HepG2 (cell line): ENCODE results near the gene SMAP2. TPM values are rescaled to one million over a fixed set of nuclear protein-coding genes. Genes with fewer than 3 reads are reported as not detected.

Source experiments
- HMGXB4 ChIP-seq, 2 experiments: sonication (generic) in 1 of 2; formaldehyde crosslinking in 1 of 2; IDR thresholded peaks; 2 replicates each; pipeline versions ENCODE4 v1.4.0 to v1.6.1; 2018 to 2020; ENCODE audit warnings: missing genetic modification reagents in 2 of 2, borderline replicate concordance in 1 of 2, low read depth in 1 of 2, mild to moderate bottlenecking in 1 of 2, missing biosample characterization in 1 of 2
- PPARG ChIP-seq: conservative IDR thresholded peaks from 2 replicates; pipeline ENCODE4 v1.6.1; 2016; ENCODE audit warnings: missing biosample characterization, missing genetic modification reagents
- RCOR2 ChIP-seq: IDR thresholded peaks from 2 replicates; pipeline ENCODE4 v1.6.1; 2016; ENCODE audit warnings: missing biosample characterization, missing genetic modification reagents
- RNF2 ChIP-seq: fragments of 450-650 bp; conservative IDR thresholded peaks from 2 replicates; pipeline ENCODE4 v1.6.1; 2016; ENCODE audit warnings: low read depth
- XRCC5 ChIP-seq: fragments of 200-400 bp; formaldehyde crosslinking; optimal IDR thresholded peaks from 2 replicates; pipeline ENCODE3; 2017; ENCODE audit warnings: mild to moderate bottlenecking, low read length
- ZBTB40 ChIP-seq, 2 experiments: fragments of 450-650 bp in 1 of 2; sonication (generic) in 1 of 2; formaldehyde crosslinking in 1 of 2; IDR thresholded peaks; 2 replicates each; pipeline versions ENCODE4 v1.6.1 to v1.8.0; 2016 to 2022; ENCODE audit warnings: antibody characterized with exemption in 1 of 2, mild to moderate bottlenecking in 1 of 2, missing genetic modification reagents in 1 of 2
- ZNF276 ChIP-seq: sonication (generic); formaldehyde crosslinking; IDR thresholded peaks from 2 replicates; pipeline ENCODE4 v1.4.0; 2020; ENCODE audit warnings: mild to moderate bottlenecking, low read depth, missing genetic modification reagents
- ZSCAN5A ChIP-seq: sonication (generic); formaldehyde crosslinking; IDR thresholded peaks from 2 replicates; pipeline ENCODE4 v1.8.0; 2022; ENCODE audit warnings: mild to moderate bottlenecking, missing genetic modification reagents, borderline replicate concordance
- polyA plus RNA-seq, 8 experiments: library from polyadenylated mRNA; depleted of rRNA in 3 of 8; stranded (reverse) in 7 of 8; unstranded in 1 of 8; fragments of >200 nt; fragmentation: Illumina TruSeq in 4 of 8; extraction: Trizol in 4 of 8; gene quantifications; 2 replicates each; pipeline versions ENCODE4 v1.2.1 to v1.2.3, GENCODE V29; 2011 to 2016; ENCODE audit warnings: low read depth in 4 of 8, missing spikeins in 1 of 8, mixed read lengths in 1 of 8; ENCODE audit not compliant: insufficient read depth in 1 of 8
- total RNA-seq, 5 experiments: library from RNA; depleted of rRNA; stranded (reverse); fragments of >200 nt; fragmentation: Illumina TruSeq; extraction: Trizol; gene quantifications; 2 replicates each; pipeline ENCODE4 v1.2.3, GENCODE V29; 2016; ENCODE audit warnings: low read depth in 1 of 5

The SMAP2 gene
- total and polyA plus RNA-seq, 2 of the 13 experiments (the other 11 are each of a cell fraction or from before 2014, with no cell fraction given): 19.0 to 22.3 TPM

- TF ChIP-seq ZSCAN5A (CRISPR knock-in tag) (no peak), RNF2 (no peak), RCOR2 (CRISPR knock-in tag) (peak; percentile 93), XRCC5 (peak; percentile 75), ZNF276 (no peak), HMGXB4 (CRISPR knock-in tag; IDR thresholded peaks at IDR 0.05; ENCODE audit: borderline replicate concordance in 1 of 2, low read depth in 1 of 2) (peak in 1 of 2 experiments; percentile 56; a peak in 1 of 4 replicates), ZBTB40 (IDR thresholded peaks at IDR 0.05) (no peak), ZBTB40 (CRISPR knock-in tag; IDR thresholded peaks at IDR 0.05) (no peak), PPARG (CRISPR knock-in tag) (peak; percentile 47; the same call in 1 of the 2 replicates)
These were observed 16.5 kb downstream of the SMAP2 start (continued) for GRCh38 chr1:40389871-40390560.
